Left ventricle myocardium inferior (tissue), 1 donor: ENCODE measurements around the gene NACC2. TPM values are rescaled to one million over a fixed set of nuclear protein-coding genes. Genes with fewer than 3 reads are reported as not detected.

Source experiments
- DNase-seq: peaks from one replicate; pipeline ENCODE4 v3.0.0-alpha.2; 2020
- H3K27ac ChIP-seq: fragments of 200-600 bp; replicated peaks from 2 replicates; pipeline ENCODE4 v1.8.0; 2021
- H3K27me3 ChIP-seq: fragments of 200-600 bp; 2 replicates; pipeline ENCODE4 v1.8.0; 2021; ENCODE audit warnings: low read depth
- H3K36me3 ChIP-seq: fragments of 200-600 bp; 2 replicates; pipeline ENCODE4 v1.8.0; 2021
- H3K4me1 ChIP-seq: fragments of 200-600 bp; 2 replicates; pipeline ENCODE4 v1.8.0; 2021
- H3K4me3 ChIP-seq: fragments of 200-600 bp; 2 replicates; pipeline ENCODE4 v1.8.0; 2021; ENCODE audit warnings: mild to moderate bottlenecking, moderate library complexity
- H3K9me3 ChIP-seq: fragments of 200-600 bp; replicated peaks from 2 replicates; pipeline ENCODE4 v1.8.0; 2021
- CTCF ChIP-seq: fragments of 200-600 bp; IDR thresholded peaks from 2 replicates; pipeline ENCODE4 v1.8.0; 2021; ENCODE audit warnings: antibody characterized with exemption, mild to moderate bottlenecking, borderline replicate concordance
- intact Hi-C: fragments of 100-400 bp; cut with micrococcal nuclease; formaldehyde crosslinking; loops from one replicate; pipeline ENCODE4 v1.11.0; 2022
- total RNA-seq: library from RNA; stranded (reverse); fragmentation: NEBNext Ultra II Directional; extraction: Animal tissue kit (Norgen Biotek cat#: 25700); gene quantifications from one replicate; pipeline ENCODE4 v1.2.1, GENCODE V29; 2021
- donor health status: DM: no; HTN: yes; CAD: no; lungs with severe emphysema.

NACC2 gene
- total RNA-seq, 1 donor from 2014 or later: 29.5 TPM

- intact Hi-C loops: no loop called here
These were observed 21.4 kb upstream of the NACC2 start for GRCh38 chr9:136116360-136117098.

GRCh38 chr9:136115641-136116359, 20.7 kb upstream of the NACC2 start:
- no peak for TF ChIP-seq CTCF
- no peak for DNase-seq
- Histone ChIP-seq H3K4me3 (no peak overlapping the region), H3K36me3 (peaks cover 18% of the 10 kb centered on the region), H3K4me1 (peaks cover 42% of the 10 kb centered on the region), H3K9me3 (no peaks in the 10 kb centered on the region), H3K27me3 (no peaks in the 10 kb centered on the region), H3K27ac (no peak overlapping the region)
- intact Hi-C loops: no loop called here

More at GRCh38 chr9:136116360-136117098, 21.4 kb upstream of the NACC2 start:
- DNase-seq: no peak
- Histone ChIP-seq H3K27me3 (no peaks in the 10 kb centered on the region), H3K4me1 (peaks cover 35% of the 10 kb centered on the region), H3K27ac (peak overlapping the region; percentile 98), H3K9me3 (no peaks in the 10 kb centered on the region), H3K4me3 (peak overlapping the region; percentile 87), H3K36me3 (peaks cover 18% of the 10 kb centered on the region)
- no peak for TF ChIP-seq CTCF

GRCh38 chr9:136115206-136115605, 20.1 kb upstream of the NACC2 start:
- no peaks in the 10 kb centered on the region for H3K9me3 ChIP-seq
- no peak for DNase-seq
- intact Hi-C loops: no loop called here
- H3K27ac ChIP-seq: no peak overlapping the region
- peaks cover 18% of the 10 kb centered on the region for H3K36me3 ChIP-seq
- no peaks in the 10 kb centered on the region for H3K27me3 ChIP-seq
- peaks cover 44% of the 10 kb centered on the region for H3K4me1 ChIP-seq
- no peak overlapping the region for H3K4me3 ChIP-seq
- TF ChIP-seq CTCF: no peak

- no peak for TF ChIP-seq CTCF
- Histone ChIP-seq H3K27ac (no peak overlapping the region), H3K9me3 (no peaks in the 10 kb centered on the region), H3K36me3 (peaks cover 18% of the 10 kb centered on the region), H3K27me3 (no peaks in the 10 kb centered on the region), H3K4me1 (peaks cover 44% of the 10 kb centered on the region), H3K4me3 (no peak overlapping the region)
- intact Hi-C loops: no loop called here
- DNase-seq: no peak
These were observed 19.5 kb upstream of the NACC2 start for GRCh38 chr9:136114610-136115009.

- Histone ChIP-seq H3K27me3 (no peaks in the 10 kb centered on the region), H3K36me3 (peaks cover 18% of the 10 kb centered on the region), H3K9me3 (no peaks in the 10 kb centered on the region), H3K4me3 (no peak overlapping the region), H3K4me1 (peaks cover 50% of the 10 kb centered on the region), H3K27ac (no peak overlapping the region)
- intact Hi-C loops: no loop called here
- TF ChIP-seq CTCF: no peak
- no peak for DNase-seq
These were observed 17.5 kb upstream of the NACC2 start for GRCh38 chr9:136112541-136112940.
